A673 (cell line): Measurements from ENCODE around the gene PTTG1. TPM values are rescaled to one million over a fixed set of nuclear protein-coding genes. Genes with fewer than 3 reads are reported as not detected.

Source experiments
- BruUV-seq: library from RNA; stranded (reverse); fragments of 400-500 nt; replicated peaks from 2 replicates; lab custom pipeline; 2021; lab: Mats Ljungman, UMichigan
- CTCF ChIA-PET: fragments of 300-600 bp; sonication (Branson Sonifier 250); formaldehyde crosslinking; loops from one replicate; lab custom pipeline; 2022; ENCODE audit warnings: antibody characterized with exemption; lab: Charles Lee
- POLR2A ChIA-PET: fragments of 300-600 bp; sonication (Branson Sonifier 250); formaldehyde crosslinking; loops from one replicate; lab custom pipeline; 2022; ENCODE audit warnings: antibody characterized with exemption; ENCODE audit not compliant: low non-redundant PET; lab: Charles Lee
- DNase-seq: peaks from one replicate; pipeline ENCODE4 v3.0.0-alpha.2; 2015; ENCODE audit warnings: low spot score
- H3K27ac ChIP-seq: fragments of 200-600 bp; sonication (generic); 2 replicates; pipeline ENCODE4 v1.5.1; 2016; ENCODE audit warnings: mixed run types, low read depth, mild to moderate bottlenecking, mixed read lengths, antibody characterized with exemption, low read length; ENCODE audit not compliant: poor library complexity, severe bottlenecking
- H3K27me3 ChIP-seq: fragments of 200-600 bp; sonication (generic); replicated peaks from 2 replicates; pipeline ENCODE4 v1.6.1; 2017; ENCODE audit warnings: mixed run types, low read depth, mild to moderate bottlenecking, mixed read lengths, antibody characterized with exemption, low read length; ENCODE audit not compliant: insufficient read depth, poor library complexity
- H3K36me3 ChIP-seq: fragments of 200-600 bp; sonication (generic); 2 replicates; pipeline ENCODE4 v1.6.1; 2016; ENCODE audit warnings: mixed run types, mild to moderate bottlenecking, mixed read lengths, antibody characterized with exemption, low read length; ENCODE audit not compliant: insufficient read depth, poor library complexity, severe bottlenecking
- H3K4me1 ChIP-seq: fragments of 200-600 bp; sonication (generic); 2 replicates; pipeline ENCODE4 v1.6.1; 2017; ENCODE audit warnings: mixed run types, mild to moderate bottlenecking, mixed read lengths, antibody characterized with exemption, low read length; ENCODE audit not compliant: insufficient read depth, poor library complexity, severe bottlenecking
- H3K4me3 ChIP-seq: fragments of 200-600 bp; sonication (generic); 2 replicates; pipeline ENCODE4 v1.5.1; 2016; ENCODE audit warnings: low read depth, mixed run types, mild to moderate bottlenecking, mixed read lengths, low read length; ENCODE audit not compliant: poor library complexity, severe bottlenecking
- H3K9me3 ChIP-seq: fragments of 200-600 bp; sonication (generic); 2 replicates; pipeline ENCODE4 v1.6.1; 2016; ENCODE audit warnings: mixed run types, low read depth, mild to moderate bottlenecking, mixed read lengths, antibody characterized with exemption, low read length; ENCODE audit not compliant: poor library complexity, severe bottlenecking
- EZH2 ChIP-seq: fragments of 200-600 bp; sonication (generic); IDR thresholded peaks from 2 replicates; pipeline ENCODE4 v1.6.1; 2017; ENCODE audit warnings: borderline replicate concordance, low read depth, mild to moderate bottlenecking, mixed read lengths, antibody characterized with exemption, low read length; ENCODE audit not compliant: poor library complexity, severe bottlenecking
- intact Hi-C: fragments of 100-400 bp; cut with micrococcal nuclease; formaldehyde crosslinking; loops from one replicate; pipeline ENCODE4 v1.10.0; 2022; ENCODE audit not compliant: unreplicated experiment
- total RNA-seq: library from RNA; stranded (reverse); gene quantifications from 2 replicates; pipeline ENCODE4 v1.2.3, GENCODE V29; 2021
- TF ChIP-seq, protein P1 (sequence below): fragments of 300-800, 200-600 bp; sonication (generic); conservative IDR thresholded peaks from 2 replicates; pipeline ENCODE4 v1.5.1; 2017; ENCODE audit warnings: low read depth, mild to moderate bottlenecking, antibody characterized with exemption, low read length, moderate library complexity, mixed read lengths

The PTTG1 gene
- total RNA-seq, 1 experiment from 2014 or later, result 192 TPM

DNA sequence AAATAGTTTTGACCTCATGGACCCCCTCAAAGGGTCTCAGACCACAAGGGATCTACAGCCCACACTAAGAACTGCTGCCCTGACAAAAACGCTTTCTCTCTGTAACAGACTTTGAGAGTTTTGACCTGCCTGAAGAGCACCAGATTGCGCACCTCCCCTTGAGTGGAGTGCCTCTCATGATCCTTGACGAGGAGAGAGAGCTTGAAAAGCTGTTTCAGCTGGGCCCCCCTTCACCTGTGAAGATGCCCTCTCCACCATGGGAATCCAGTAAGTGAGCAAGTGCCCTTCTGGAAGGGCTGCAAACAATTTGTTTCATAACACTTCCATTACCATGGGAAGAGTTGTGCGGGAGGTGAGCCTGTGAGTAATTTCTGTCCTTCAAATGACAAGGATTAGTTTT is 6.0 kb downstream of the PTTG1 start:
- BruUV-seq, result no TSS peak
- Histone ChIP-seq H3K27me3 (no peaks in the 10 kb centered on the region), H3K9me3 (no peaks in the 10 kb centered on the region), H3K27ac (no peak overlapping the region), H3K36me3 (peaks cover 70% of the 10 kb centered on the region), H3K4me1 (peaks cover 32% of the 10 kb centered on the region), H3K4me3 (no peak overlapping the region)
- CTCF ChIA-PET, result no interaction called here
- POLR2A ChIA-PET, result no interaction called here
- TF ChIP-seq EZH2, result no peak
- TF ChIP-seq, protein P1, sequence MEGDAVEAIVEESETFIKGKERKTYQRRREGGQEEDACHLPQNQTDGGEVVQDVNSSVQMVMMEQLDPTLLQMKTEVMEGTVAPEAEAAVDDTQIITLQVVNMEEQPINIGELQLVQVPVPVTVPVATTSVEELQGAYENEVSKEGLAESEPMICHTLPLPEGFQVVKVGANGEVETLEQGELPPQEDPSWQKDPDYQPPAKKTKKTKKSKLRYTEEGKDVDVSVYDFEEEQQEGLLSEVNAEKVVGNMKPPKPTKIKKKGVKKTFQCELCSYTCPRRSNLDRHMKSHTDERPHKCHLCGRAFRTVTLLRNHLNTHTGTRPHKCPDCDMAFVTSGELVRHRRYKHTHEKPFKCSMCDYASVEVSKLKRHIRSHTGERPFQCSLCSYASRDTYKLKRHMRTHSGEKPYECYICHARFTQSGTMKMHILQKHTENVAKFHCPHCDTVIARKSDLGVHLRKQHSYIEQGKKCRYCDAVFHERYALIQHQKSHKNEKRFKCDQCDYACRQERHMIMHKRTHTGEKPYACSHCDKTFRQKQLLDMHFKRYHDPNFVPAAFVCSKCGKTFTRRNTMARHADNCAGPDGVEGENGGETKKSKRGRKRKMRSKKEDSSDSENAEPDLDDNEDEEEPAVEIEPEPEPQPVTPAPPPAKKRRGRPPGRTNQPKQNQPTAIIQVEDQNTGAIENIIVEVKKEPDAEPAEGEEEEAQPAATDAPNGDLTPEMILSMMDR, result no peak
- DNase-seq, result no peak
- intact Hi-C loops, result no loop called here

DNA sequence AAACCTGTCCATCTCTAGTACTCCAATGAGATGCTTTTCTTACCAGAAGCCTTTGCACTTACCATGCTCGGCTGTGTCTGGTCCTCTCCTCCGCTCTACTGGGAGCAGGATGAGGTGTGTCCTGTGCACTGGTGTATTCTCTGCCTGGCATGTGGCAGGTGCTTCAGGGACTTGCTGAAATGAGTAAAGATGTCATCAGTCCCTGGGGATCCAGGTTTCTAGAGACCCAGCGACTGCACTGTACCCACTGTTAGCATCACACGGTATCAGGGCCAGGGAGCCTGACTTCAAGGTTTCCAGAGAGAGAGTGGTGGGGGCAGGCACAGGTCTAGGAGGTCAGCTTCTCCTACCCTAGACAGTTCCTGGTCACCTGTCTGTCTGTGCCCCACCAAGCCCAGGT is 10.5 kb downstream of the PTTG1 start:
- Histone ChIP-seq H3K27me3 (no peaks in the 10 kb centered on the region), H3K36me3 (peaks cover 28% of the 10 kb centered on the region), H3K27ac (no peak overlapping the region), H3K4me1 (no peaks in the 10 kb centered on the region), H3K9me3 (no peaks in the 10 kb centered on the region), H3K4me3 (no peak overlapping the region)
- BruUV-seq, result no TSS peak
- no peak for TF ChIP-seq EZH2
- TF ChIP-seq, protein P1, result no peak
- CTCF ChIA-PET, result no interaction called here
- POLR2A ChIA-PET, result no interaction called here
- intact Hi-C loops, result no loop called here
- no peak for DNase-seq

DNA sequence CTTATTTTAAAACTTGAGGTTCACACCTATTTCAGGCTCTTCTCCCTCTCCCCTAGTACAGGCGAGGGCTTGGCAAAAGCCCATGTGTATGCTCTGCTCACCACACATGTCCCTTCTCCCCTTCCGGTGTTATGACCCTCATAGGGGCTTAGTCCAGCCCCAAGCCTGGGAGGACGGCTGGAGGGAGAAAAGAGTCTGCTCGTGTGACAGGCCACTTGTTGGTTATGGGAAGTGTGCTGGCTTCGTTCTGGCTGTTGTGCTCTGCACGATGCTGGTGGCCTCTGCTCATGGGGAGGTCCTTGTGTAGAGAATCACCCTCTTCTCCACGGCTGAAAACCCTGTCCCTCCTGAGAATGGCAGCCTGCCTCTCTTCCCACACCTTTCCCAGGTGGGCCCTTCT is 11.1 kb downstream of the PTTG1 start:
- H3K27me3 ChIP-seq, result no peaks in the 10 kb centered on the region
- TF ChIP-seq, protein P1, result no peak
- no peak for TF ChIP-seq EZH2
- intact Hi-C loops, result no loop called here
- ChIA-PET POLR2A (no interaction called here), CTCF (no interaction called here)
- no peak overlapping the region for H3K4me3 ChIP-seq
- H3K9me3 ChIP-seq, result no peaks in the 10 kb centered on the region
- H3K36me3 ChIP-seq, result peaks cover 23% of the 10 kb centered on the region
- no peak overlapping the region for H3K27ac ChIP-seq
- BruUV-seq, result no TSS peak
- DNase-seq, result no peak
- no peaks in the 10 kb centered on the region for H3K4me1 ChIP-seq
